SH-SY5Y (cell line): ENCODE results near the gene PHACTR3.

Source experiments
- GATA2 ChIP-seq: IDR thresholded peaks from 2 replicates; pipeline ENCODE4 v1.6.1; 2011; ENCODE audit warnings: mild to moderate bottlenecking, low read depth, low read length
- GATA3 ChIP-seq: IDR thresholded peaks from 2 replicates; pipeline ENCODE4 v1.6.1; 2011; ENCODE audit warnings: low read depth, mild to moderate bottlenecking, low read length, moderate library complexity

The PHACTR3 gene

DNA sequence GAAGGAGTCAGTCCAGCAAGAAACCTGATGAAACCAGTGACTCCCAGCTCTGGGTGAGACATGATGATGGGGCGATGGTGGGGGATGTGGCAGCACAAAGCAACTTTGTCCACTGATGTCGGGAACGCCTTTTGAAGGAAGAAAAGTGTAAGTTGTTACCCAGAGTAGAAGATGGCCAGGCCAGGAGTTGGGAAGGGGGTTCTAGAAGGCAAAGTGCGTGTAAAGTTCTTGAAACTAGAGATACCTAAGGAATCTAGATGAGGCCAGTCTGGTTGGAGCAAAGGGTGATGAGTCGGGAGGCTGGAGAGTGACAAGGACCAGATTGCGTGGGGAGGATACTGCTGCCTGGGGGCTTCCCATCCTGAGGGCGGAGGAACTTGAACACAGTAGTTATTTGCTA, 117.0 kb downstream of the PHACTR3 start:
- TF ChIP-seq GATA3 = no peak
- TF ChIP-seq GATA2 = no peak

DNA sequence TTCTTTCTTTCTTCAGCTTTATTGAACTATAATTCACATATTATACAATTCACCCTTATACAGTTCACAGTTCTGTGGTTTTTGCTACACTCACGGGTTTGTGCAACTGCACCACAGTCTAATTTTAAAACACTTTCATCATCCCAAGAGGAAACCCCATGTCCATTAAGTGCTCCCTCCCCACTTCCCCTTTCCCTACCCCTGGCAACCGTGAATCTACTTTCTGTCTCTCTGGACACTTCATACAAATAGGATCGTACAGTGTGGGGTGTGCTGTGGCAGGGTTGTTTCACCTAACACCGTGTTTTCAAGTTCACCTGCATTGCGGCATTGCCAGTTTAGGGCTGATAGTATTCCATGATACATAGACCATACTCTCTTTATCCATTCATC, 118.8 kb downstream of the PHACTR3 start:
- no peak for TF ChIP-seq GATA3
- no peak for TF ChIP-seq GATA2

GRCh38 chr20:59723607-59724456, 119.5 kb downstream of the PHACTR3 start:
- TF ChIP-seq GATA3 (no peak), GATA2 (no peak)

GRCh38 chr20:59724457-59725366, 120.4 kb downstream of the PHACTR3 start:
- TF ChIP-seq GATA3 = no peak

GRCh38 chr20:59725476-59726280, 121.3 kb downstream of the PHACTR3 start:
- TF ChIP-seq GATA3 (no peak), GATA2 (no peak)

GRCh38 chr20:59726281-59726595, 121.9 kb downstream of the PHACTR3 start:
- no peak for TF ChIP-seq GATA3
- no peak for TF ChIP-seq GATA2

GRCh38 chr20:59728722-59729430, 124.5 kb downstream of the PHACTR3 start:
- TF ChIP-seq GATA2 (no peak), GATA3 (no peak)

DNA sequence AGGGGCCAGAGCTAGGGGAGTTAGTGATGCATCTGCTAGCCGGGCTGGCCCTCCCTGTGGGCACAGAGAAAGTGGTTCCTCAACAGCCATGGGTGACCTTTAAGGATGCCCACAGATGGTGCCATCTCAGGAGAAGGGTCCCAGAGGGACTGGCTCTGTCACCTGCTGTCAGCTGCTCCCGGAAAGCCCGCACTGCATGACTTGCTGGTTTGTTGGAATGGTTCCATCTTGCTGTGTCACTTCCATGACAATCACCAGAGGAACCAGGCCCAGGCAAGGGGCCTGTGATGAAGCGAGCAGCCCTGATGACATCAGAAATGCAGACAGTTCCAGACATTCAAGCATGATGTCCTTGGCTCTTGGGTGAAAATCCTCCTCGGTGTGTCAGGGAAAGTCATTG, 125.2 kb downstream of the PHACTR3 start:
- TF ChIP-seq GATA2 = no peak
- TF ChIP-seq GATA3 = no peak

DNA sequence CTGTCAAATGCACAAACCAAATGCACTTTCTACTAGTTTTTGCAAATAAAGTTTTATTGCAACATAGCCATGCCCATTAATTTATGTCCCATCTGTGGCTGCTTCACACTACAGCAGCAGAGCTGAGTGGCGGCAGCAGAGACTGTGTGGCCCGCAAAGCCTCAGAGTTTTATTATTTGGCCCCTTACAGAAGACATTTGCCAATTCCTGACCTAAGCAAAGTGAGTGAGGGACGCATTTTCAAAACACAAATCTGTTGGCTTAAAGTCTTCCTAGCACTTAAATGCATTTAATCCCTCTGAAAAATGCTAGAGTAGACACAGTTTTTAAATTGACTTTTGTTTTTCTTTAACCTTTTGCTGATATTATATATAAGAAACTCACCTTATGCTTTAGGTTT, 126.4 kb downstream of the PHACTR3 start:
- no peak for TF ChIP-seq GATA3
- TF ChIP-seq GATA2 = no peak

- no peak for TF ChIP-seq GATA3
- TF ChIP-seq GATA2 = no peak
Measured at GRCh38 chr20:59731376-59731775, 127.0 kb downstream of the PHACTR3 start.

- TF ChIP-seq GATA3 (no peak), GATA2 (no peak)
Measured at GRCh38 chr20:59733351-59733750, 129.0 kb downstream of the PHACTR3 start.

DNA sequence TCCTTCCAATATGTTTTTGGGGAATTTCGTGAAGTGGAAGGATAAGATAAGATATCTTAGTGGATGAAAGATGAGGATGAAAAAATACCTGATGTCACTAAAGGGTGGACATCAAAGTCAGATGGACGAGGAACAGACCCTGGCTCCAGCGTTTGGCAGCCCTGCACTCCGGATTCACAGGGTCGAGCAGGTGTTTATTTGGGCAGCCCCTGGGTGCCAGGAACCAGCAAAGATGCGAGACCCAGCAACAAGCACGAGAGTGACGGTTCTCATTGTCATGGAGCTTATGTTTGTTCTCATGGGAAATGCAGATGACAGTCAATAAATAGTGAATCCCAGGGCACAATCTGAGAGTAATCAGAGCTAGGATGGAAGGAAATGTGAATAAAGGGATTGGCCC, 131.1 kb downstream of the PHACTR3 start:
- TF ChIP-seq GATA2 (no peak), GATA3 (no peak)

DNA sequence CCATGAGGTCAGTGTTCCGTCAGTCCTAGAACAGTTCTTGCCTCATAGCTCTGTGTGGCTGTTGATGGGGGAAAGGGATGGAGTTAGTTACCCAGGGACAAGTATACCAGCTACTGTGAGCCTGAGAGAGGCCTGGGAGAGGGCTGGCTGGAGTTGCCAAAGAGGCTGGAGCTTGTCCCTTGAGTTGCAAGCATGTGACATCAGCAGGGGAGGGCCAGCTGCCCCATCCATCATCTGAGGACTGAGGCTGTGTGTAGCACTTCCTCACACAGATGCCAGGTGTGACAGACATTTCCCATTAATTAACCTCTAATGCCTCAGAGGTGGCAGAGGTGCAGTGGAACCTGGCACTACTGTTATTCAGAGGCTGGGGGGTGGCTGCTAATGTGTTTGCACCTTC, 131.6 kb downstream of the PHACTR3 start:
- TF ChIP-seq GATA3 (no peak), GATA2 (no peak)
